GM19238 (cell line): ENCODE data around the gene PPARGC1A.

Experiments used
- DNase-seq: peaks from one replicate; pipeline ENCODE4 v3.0.0; 2011; ENCODE audit warnings: low spot score; ENCODE audit not compliant: insufficient read length

The PPARGC1A gene

GRCh38 chr4:23881052-23881501, 8.8 kb downstream of the PPARGC1A start:
- no peak for DNase-seq

GRCh38 chr4:23878912-23879732, 10.7 kb downstream of the PPARGC1A start:
- no peak for DNase-seq

GRCh38 chr4:23878246-23878891, 11.5 kb downstream of the PPARGC1A start:
- no peak for DNase-seq

GRCh38 chr4:23877758-23878229, 12.1 kb downstream of the PPARGC1A start:
- no peak for DNase-seq

GRCh38 chr4:23876418-23877089, 13.3 kb downstream of the PPARGC1A start:
- DNase-seq, result no peak

GRCh38 chr4:23875317-23875716, 14.5 kb downstream of the PPARGC1A start:
- DNase-seq, result no peak

- DNase-seq, result no peak
These were observed 15.3 kb downstream of the PPARGC1A start for GRCh38 chr4:23874536-23874901.

GRCh38 chr4:23873717-23874535, 15.9 kb downstream of the PPARGC1A start:
- DNase-seq, result no peak

GRCh38 chr4:23871426-23871825, 18.4 kb downstream of the PPARGC1A start:
- DNase-seq, result no peak

GRCh38 chr4:23866450-23867075, 23.3 kb downstream of the PPARGC1A start:
- no peak for DNase-seq

GRCh38 chr4:23861897-23862296, 27.9 kb downstream of the PPARGC1A start:
- DNase-seq, result no peak

GRCh38 chr4:23860919-23861318, 28.9 kb downstream of the PPARGC1A start:
- DNase-seq, result no peak

GRCh38 chr4:23857367-23857959, 32.4 kb downstream of the PPARGC1A start:
- DNase-seq, result no peak

- no peak for DNase-seq
These were observed 33.2 kb downstream of the PPARGC1A start for GRCh38 chr4:23856630-23857029.

GRCh38 chr4:23855912-23856605, 33.8 kb downstream of the PPARGC1A start:
- DNase-seq, result no peak

GRCh38 chr4:23853986-23854660, 35.7 kb downstream of the PPARGC1A start:
- no peak for DNase-seq

- DNase-seq, result no peak
These were observed 38.4 kb downstream of the PPARGC1A start for GRCh38 chr4:23851464-23851863.

- no peak for DNase-seq
These were observed 42.7 kb downstream of the PPARGC1A start for GRCh38 chr4:23847158-23847557.

- DNase-seq, result no peak
These were observed 44.9 kb downstream of the PPARGC1A start for GRCh38 chr4:23844961-23845360.
